ENCODE results near the gene FARP2.

The FARP2 gene

GRCh38 chr2:241541564-241542277, 185.6 kb downstream of the FARP2 start:
- no peaks in the 10 kb centered on the region for H3K9me3 ChIP-seq (ENCODE audit: control insufficient read depth, low read length)
- H3K27me3 ChIP-seq (ENCODE audit: control insufficient read depth, insufficient read depth, low read length), result no peaks in the 10 kb centered on the region
- H3K36me3 ChIP-seq (ENCODE audit: control insufficient read depth, insufficient read depth, low read length), result no peaks in the 10 kb centered on the region
- H3K9ac ChIP-seq, result no peak overlapping the region
- peaks cover 3% of the 10 kb centered on the region for H3K4me1 ChIP-seq
- H2AFZ ChIP-seq, result peak overlapping the region; percentile 46
- H3K4me3 ChIP-seq (ENCODE audit: low read depth, low read length), result peak overlapping the region; percentile 5
- H3K27ac ChIP-seq, result no peak overlapping the region
- TF ChIP-seq CTCF (IDR thresholded peaks at IDR 0.05), result no peak
- H3K79me2 ChIP-seq, result no peaks in the 10 kb centered on the region
- no peak overlapping the region for H3K4me2 ChIP-seq (ENCODE audit: low read length)

GRCh38 chr2:241542278-241542605, 186.2 kb downstream of the FARP2 start:
- H3K9ac ChIP-seq, result no peak overlapping the region
- no peaks in the 10 kb centered on the region for H3K79me2 ChIP-seq
- no peak overlapping the region for H3K4me2 ChIP-seq (ENCODE audit: low read length)
- H3K36me3 ChIP-seq (ENCODE audit: control insufficient read depth, insufficient read depth, low read length), result no peaks in the 10 kb centered on the region
- no peak overlapping the region for H3K4me3 ChIP-seq (ENCODE audit: low read depth, low read length)
- no peak for TF ChIP-seq CTCF (IDR thresholded peaks at IDR 0.05)
- H3K4me1 ChIP-seq, result peaks cover 5% of the 10 kb centered on the region
- no peaks in the 10 kb centered on the region for H3K9me3 ChIP-seq (ENCODE audit: control insufficient read depth, low read length)
- H3K27ac ChIP-seq, result no peak overlapping the region
- no peaks in the 10 kb centered on the region for H3K27me3 ChIP-seq (ENCODE audit: control insufficient read depth, insufficient read depth, low read length)
- H2AFZ ChIP-seq, result no peak overlapping the region

Measured in parathyroid adenoma (tissue), 2 donors.